ENCODE data around the gene MAP3K20. TPM values are rescaled to one million over a fixed set of nuclear protein-coding genes. Genes with fewer than 3 reads are reported as not detected.

Gene MAP3K20
- total and polyA plus RNA-seq, 2 of the 8 experiments (the other 6 are each of a cell fraction or from before 2014, with no cell fraction given), result 3.1 to 11.1 TPM

DNA sequence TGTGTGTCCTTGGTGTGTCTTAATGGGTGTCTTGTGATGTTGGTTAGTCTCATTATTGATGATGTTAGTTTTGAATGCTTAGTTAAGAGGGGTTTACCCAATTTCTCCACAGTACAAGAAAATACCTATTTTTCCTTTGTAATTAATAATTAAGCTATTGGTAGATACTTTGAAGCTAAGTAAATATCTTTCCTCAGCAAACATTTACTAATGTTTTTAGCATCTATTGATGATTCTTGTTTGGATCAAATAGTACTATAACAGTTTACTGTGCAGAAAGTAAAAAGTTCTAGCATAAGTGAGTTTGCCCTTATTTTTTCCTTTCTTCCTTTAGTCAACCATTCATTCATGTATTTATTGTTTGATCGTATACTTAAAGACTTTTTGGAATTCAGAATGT is 19.1 kb downstream of the MAP3K20 start (continued):
- TF ChIP-seq, protein P1, sequence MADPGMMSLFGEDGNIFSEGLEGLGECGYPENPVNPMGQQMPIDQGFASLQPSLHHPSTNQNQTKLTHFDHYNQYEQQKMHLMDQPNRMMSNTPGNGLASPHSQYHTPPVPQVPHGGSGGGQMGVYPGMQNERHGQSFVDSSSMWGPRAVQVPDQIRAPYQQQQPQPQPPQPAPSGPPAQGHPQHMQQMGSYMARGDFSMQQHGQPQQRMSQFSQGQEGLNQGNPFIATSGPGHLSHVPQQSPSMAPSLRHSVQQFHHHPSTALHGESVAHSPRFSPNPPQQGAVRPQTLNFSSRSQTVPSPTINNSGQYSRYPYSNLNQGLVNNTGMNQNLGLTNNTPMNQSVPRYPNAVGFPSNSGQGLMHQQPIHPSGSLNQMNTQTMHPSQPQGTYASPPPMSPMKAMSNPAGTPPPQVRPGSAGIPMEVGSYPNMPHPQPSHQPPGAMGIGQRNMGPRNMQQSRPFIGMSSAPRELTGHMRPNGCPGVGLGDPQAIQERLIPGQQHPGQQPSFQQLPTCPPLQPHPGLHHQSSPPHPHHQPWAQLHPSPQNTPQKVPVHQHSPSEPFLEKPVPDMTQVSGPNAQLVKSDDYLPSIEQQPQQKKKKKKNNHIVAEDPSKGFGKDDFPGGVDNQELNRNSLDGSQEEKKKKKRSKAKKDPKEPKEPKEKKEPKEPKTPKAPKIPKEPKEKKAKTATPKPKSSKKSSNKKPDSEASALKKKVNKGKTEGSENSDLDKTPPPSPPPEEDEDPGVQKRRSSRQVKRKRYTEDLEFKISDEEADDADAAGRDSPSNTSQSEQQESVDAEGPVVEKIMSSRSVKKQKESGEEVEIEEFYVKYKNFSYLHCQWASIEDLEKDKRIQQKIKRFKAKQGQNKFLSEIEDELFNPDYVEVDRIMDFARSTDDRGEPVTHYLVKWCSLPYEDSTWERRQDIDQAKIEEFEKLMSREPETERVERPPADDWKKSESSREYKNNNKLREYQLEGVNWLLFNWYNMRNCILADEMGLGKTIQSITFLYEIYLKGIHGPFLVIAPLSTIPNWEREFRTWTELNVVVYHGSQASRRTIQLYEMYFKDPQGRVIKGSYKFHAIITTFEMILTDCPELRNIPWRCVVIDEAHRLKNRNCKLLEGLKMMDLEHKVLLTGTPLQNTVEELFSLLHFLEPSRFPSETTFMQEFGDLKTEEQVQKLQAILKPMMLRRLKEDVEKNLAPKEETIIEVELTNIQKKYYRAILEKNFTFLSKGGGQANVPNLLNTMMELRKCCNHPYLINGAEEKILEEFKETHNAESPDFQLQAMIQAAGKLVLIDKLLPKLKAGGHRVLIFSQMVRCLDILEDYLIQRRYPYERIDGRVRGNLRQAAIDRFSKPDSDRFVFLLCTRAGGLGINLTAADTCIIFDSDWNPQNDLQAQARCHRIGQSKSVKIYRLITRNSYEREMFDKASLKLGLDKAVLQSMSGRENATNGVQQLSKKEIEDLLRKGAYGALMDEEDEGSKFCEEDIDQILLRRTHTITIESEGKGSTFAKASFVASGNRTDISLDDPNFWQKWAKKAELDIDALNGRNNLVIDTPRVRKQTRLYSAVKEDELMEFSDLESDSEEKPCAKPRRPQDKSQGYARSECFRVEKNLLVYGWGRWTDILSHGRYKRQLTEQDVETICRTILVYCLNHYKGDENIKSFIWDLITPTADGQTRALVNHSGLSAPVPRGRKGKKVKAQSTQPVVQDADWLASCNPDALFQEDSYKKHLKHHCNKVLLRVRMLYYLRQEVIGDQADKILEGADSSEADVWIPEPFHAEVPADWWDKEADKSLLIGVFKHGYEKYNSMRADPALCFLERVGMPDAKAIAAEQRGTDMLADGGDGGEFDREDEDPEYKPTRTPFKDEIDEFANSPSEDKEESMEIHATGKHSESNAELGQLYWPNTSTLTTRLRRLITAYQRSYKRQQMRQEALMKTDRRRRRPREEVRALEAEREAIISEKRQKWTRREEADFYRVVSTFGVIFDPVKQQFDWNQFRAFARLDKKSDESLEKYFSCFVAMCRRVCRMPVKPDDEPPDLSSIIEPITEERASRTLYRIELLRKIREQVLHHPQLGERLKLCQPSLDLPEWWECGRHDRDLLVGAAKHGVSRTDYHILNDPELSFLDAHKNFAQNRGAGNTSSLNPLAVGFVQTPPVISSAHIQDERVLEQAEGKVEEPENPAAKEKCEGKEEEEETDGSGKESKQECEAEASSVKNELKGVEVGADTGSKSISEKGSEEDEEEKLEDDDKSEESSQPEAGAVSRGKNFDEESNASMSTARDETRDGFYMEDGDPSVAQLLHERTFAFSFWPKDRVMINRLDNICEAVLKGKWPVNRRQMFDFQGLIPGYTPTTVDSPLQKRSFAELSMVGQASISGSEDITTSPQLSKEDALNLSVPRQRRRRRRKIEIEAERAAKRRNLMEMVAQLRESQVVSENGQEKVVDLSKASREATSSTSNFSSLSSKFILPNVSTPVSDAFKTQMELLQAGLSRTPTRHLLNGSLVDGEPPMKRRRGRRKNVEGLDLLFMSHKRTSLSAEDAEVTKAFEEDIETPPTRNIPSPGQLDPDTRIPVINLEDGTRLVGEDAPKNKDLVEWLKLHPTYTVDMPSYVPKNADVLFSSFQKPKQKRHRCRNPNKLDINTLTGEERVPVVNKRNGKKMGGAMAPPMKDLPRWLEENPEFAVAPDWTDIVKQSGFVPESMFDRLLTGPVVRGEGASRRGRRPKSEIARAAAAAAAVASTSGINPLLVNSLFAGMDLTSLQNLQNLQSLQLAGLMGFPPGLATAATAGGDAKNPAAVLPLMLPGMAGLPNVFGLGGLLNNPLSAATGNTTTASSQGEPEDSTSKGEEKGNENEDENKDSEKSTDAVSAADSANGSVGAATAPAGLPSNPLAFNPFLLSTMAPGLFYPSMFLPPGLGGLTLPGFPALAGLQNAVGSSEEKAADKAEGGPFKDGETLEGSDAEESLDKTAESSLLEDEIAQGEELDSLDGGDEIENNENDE (IDR thresholded peaks at IDR 0.05; ENCODE audit: insufficient replicate concordance, low read length), result no peak
- TF ChIP-seq HDAC6 (IDR thresholded peaks at IDR 0.05; ENCODE audit: low read depth, low read length), result no peak
- no peak for TF ChIP-seq CTBP2 (IDR thresholded peaks at IDR 0.05; ENCODE audit: borderline replicate concordance, insufficient read depth, insufficient read length, low read length)
- no peak for TF ChIP-seq TBP (IDR thresholded peaks at IDR 0.05; ENCODE audit: low read depth, low read length)
- TF ChIP-seq YY1 (IDR thresholded peaks at IDR 0.05; ENCODE audit: low read depth, low read length), result no peak
- TF ChIP-seq SIN3A (conservative IDR thresholded peaks at IDR 0.05 in 1 of 2, IDR thresholded peaks at IDR 0.05 in 1 of 2; ENCODE audit: low read depth in 1 of 2, low read length in 2 of 2), result no peak
- no peak for TF ChIP-seq EP300 (IDR thresholded peaks at IDR 0.05; ENCODE audit: borderline replicate concordance in 1 of 2, low read depth in 2 of 2, low read length in 2 of 2)
- no peak for TF ChIP-seq SP4 (IDR thresholded peaks at IDR 0.05; ENCODE audit: low read length)
- TF ChIP-seq ZNF274 (IDR thresholded peaks at IDR 0.05; ENCODE audit: borderline replicate concordance, extremely low read depth, low read length), result no peak
- TF ChIP-seq BACH1 (IDR thresholded peaks at IDR 0.05; ENCODE audit: low read length), result no peak
- TF ChIP-seq, protein P2, sequence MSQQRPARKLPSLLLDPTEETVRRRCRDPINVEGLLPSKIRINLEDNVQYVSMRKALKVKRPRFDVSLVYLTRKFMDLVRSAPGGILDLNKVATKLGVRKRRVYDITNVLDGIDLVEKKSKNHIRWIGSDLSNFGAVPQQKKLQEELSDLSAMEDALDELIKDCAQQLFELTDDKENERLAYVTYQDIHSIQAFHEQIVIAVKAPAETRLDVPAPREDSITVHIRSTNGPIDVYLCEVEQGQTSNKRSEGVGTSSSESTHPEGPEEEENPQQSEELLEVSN (IDR thresholded peaks at IDR 0.05), result no peak

Data from H1 (cell line).